Heart left ventricle (tissue), 13 donors: Measurements from ENCODE around the gene TMOD4.

Experiments
- CTCF ChIP-seq, 12 donors: fragments of 200-600 bp; sonication (generic) in 4 of 12; IDR thresholded peaks; one replicate each; pipeline versions ENCODE4 v1.5.0 to v1.8.0; 2018 to 2022; ENCODE audit warnings: antibody characterized with exemption in 12 of 12, mild to moderate bottlenecking in 5 of 12
- POLR2A ChIP-seq, 2 donors: fragments of 450-650 bp; IDR thresholded peaks; one replicate each; pipeline ENCODE4 v1.6.1; 2017; ENCODE audit warnings: antibody characterized with exemption in 2 of 2, mild to moderate bottlenecking in 2 of 2, moderate library complexity in 2 of 2
- donor health status: ischemic (EF 13 %, LVEDD 7.1; RV severe dilation, severe dysfunction).
- donor health status: DM: no; HTN: yes; CAD: no.
- donor health status: DM: no; HTN: no; CAD: no.
- donor health status: ischemic (EF 25% LVEDD 6.9; RV normal size, moderate dysfunction).
- donor health status: ischemic (EF 25% LVEDD 5.7; RV mildly dilated, moderate dysfunction).
- donor health status: ischemic (EF 35%, LVEDD 5.7; RV mildly dilated, moderate dysfunction).
- donor health status: nonischemic (EF 11% LVEDD 7.7; RV severe dilation, severe dysfunction).
- donor health status: DM: yes; HTN: yes; CAD: no.
- donor health status: PGD.
- donor health status: ischemic (EF 29% LVEDD 5.4; RV normal size, mild dysfunction).
- donor health status: nonischemic (EF 23%, LVEDD 6.1; RV moderate dilation, normal function).

GRCh38 chr1:151142411-151143056 is 33.2 kb downstream of the TMOD4 start:
- TF ChIP-seq POLR2A (IDR thresholded peaks at IDR 0.05) (no peak), CTCF (IDR thresholded peaks at IDR 0.05) (no peak)
